WTC11 (cell line): ENCODE measurements around the gene PRPF31. TPM values are rescaled to one million over a fixed set of nuclear protein-coding genes. Genes with fewer than 3 reads are reported as not detected.

Experiments used
- ATAC-seq: fragments of 200-7000 bp; cut with Tn5 transposase; 2 replicates; pipeline ENCODE4 v1.10.0; 2021; ENCODE audit warnings: mild to moderate bottlenecking, moderate library complexity
- CTCF ChIA-PET: fragments of 300-600 bp; sonication (Branson Sonifier 250); formaldehyde crosslinking; loops from one replicate; lab custom pipeline; 2021; ENCODE audit warnings: antibody characterized with exemption; lab: Charles Lee
- POLR2A ChIA-PET: fragments of 350-600 bp; sonication (Branson Sonifier 250); formaldehyde crosslinking; loops from one replicate; lab custom pipeline; 2021; ENCODE audit warnings: antibody characterized with exemption; lab: Charles Lee
- DNase-seq: peaks from one replicate; pipeline ENCODE4 v3.0.0; 2021; ENCODE audit warnings: low spot score
- H3K27ac Mint-ChIP-seq: 2 replicates; pipeline ENCODE4 v1.8.0; 2021; ENCODE audit warnings: mixed read lengths
- H3K27me3 Mint-ChIP-seq: 2 replicates; pipeline ENCODE4 v1.8.0; 2021; ENCODE audit warnings: low read depth, mild to moderate bottlenecking, moderate library complexity, mixed read lengths
- H3K36me3 Mint-ChIP-seq: 2 replicates; pipeline ENCODE4 v1.8.0; 2021; ENCODE audit warnings: mixed read lengths
- H3K4me1 Mint-ChIP-seq: 2 replicates; pipeline ENCODE4 v1.8.0; 2022; ENCODE audit warnings: mixed read lengths
- H3K4me3 Mint-ChIP-seq: 2 replicates; pipeline ENCODE4 v1.8.0; 2021; ENCODE audit warnings: mild to moderate bottlenecking, moderate library complexity, mixed read lengths
- H3K9me3 Mint-ChIP-seq: 2 replicates; pipeline ENCODE4 v1.8.0; 2021; ENCODE audit warnings: mixed read lengths
- ATF1 ChIP-seq: sonication (generic); formaldehyde crosslinking; IDR thresholded peaks from 2 replicates; pipeline ENCODE4 v1.8.1; 2023; ENCODE audit warnings: mild to moderate bottlenecking, moderate library complexity, missing genetic modification reagents
- EMX1 ChIP-seq: fragments of 250-450 bp; sonication (Bioruptor Pico); IDR thresholded peaks from 2 replicates; pipeline ENCODE4 v1.8.0; 2021; ENCODE audit warnings: mild to moderate bottlenecking
- FOXK1 ChIP-seq: sonication (generic); formaldehyde crosslinking; IDR thresholded peaks from 2 replicates; pipeline ENCODE4 v1.8.0; 2022; ENCODE audit warnings: mild to moderate bottlenecking, moderate library complexity, missing genetic modification reagents
- FOXP1 ChIP-seq: sonication (generic); formaldehyde crosslinking; IDR thresholded peaks from 2 replicates; pipeline ENCODE4 v1.8.0; 2022; ENCODE audit warnings: missing genetic modification reagents, mild to moderate bottlenecking, moderate library complexity, borderline replicate concordance
- GABPB1 ChIP-seq: sonication (generic); formaldehyde crosslinking; IDR thresholded peaks from 2 replicates; pipeline ENCODE4 v1.8.1; 2023; ENCODE audit warnings: mild to moderate bottlenecking, missing genetic modification reagents
- GTF2I ChIP-seq: fragments of 250-450 bp; sonication (Bioruptor Pico); conservative IDR thresholded peaks from 2 replicates; pipeline ENCODE4 v1.4.0; 2021; ENCODE audit warnings: mild to moderate bottlenecking
- HMGA2 ChIP-seq: fragments of 250-450 bp; sonication (Bioruptor Pico); IDR thresholded peaks from 2 replicates; pipeline ENCODE4 v1.4.0; 2021; ENCODE audit warnings: mild to moderate bottlenecking, moderate library complexity
- IRF2 ChIP-seq: sonication (generic); formaldehyde crosslinking; IDR thresholded peaks from 2 replicates; pipeline ENCODE4 v1.8.0; 2022; ENCODE audit warnings: low read depth, missing genetic modification reagents, borderline replicate concordance
- MXD4 ChIP-seq: fragments of 250-450 bp; sonication (Bioruptor Pico); IDR thresholded peaks from 2 replicates; pipeline ENCODE4 v1.8.0; 2021; ENCODE audit warnings: mild to moderate bottlenecking, moderate library complexity, borderline replicate concordance
- MYBL2 ChIP-seq: sonication (generic); formaldehyde crosslinking; IDR thresholded peaks from 2 replicates; pipeline ENCODE4 v1.8.1; 2023; ENCODE audit warnings: mild to moderate bottlenecking, moderate library complexity, missing genetic modification reagents
- NR3C1 ChIP-seq: sonication (generic); formaldehyde crosslinking; conservative IDR thresholded peaks from 2 replicates; pipeline ENCODE4 v1.8.1; 2023; ENCODE audit warnings: low read depth, mild to moderate bottlenecking, missing genetic modification reagents
- RELA ChIP-seq: sonication (generic); formaldehyde crosslinking; IDR thresholded peaks from 2 replicates; pipeline ENCODE4 v1.8.1; 2022; ENCODE audit warnings: missing genetic modification reagents, mild to moderate bottlenecking, borderline replicate concordance
- RORB ChIP-seq: fragments of 250-450 bp; sonication (Bioruptor Pico); IDR thresholded peaks from 2 replicates; pipeline ENCODE4 v1.9.0; 2021; ENCODE audit warnings: mild to moderate bottlenecking
- SMAD4 ChIP-seq: sonication (generic); formaldehyde crosslinking; IDR thresholded peaks from 2 replicates; pipeline ENCODE4 v1.8.0; 2022; ENCODE audit warnings: mild to moderate bottlenecking, missing genetic modification reagents
- SOX15 ChIP-seq: fragments of 250-450 bp; sonication (Bioruptor Pico); IDR thresholded peaks from 2 replicates; pipeline ENCODE4 v1.9.0; 2021; ENCODE audit warnings: mild to moderate bottlenecking
- SP1 ChIP-seq: sonication (generic); formaldehyde crosslinking; conservative IDR thresholded peaks from 2 replicates; pipeline ENCODE4 v1.8.1; 2022; ENCODE audit warnings: missing genetic modification reagents
- ZNF232 ChIP-seq: sonication (generic); formaldehyde crosslinking; IDR thresholded peaks from 2 replicates; pipeline ENCODE4 v1.8.0; 2022; ENCODE audit warnings: mild to moderate bottlenecking, missing genetic modification reagents
- ZNF396 ChIP-seq: fragments of 250-450 bp; sonication (Bioruptor Pico); IDR thresholded peaks from 2 replicates; pipeline ENCODE4 v1.8.0; 2021; ENCODE audit warnings: mild to moderate bottlenecking, moderate library complexity, borderline replicate concordance
- total RNA-seq: library from RNA; stranded (reverse); gene quantifications from 3 replicates; pipeline ENCODE4 v1.2.3, GENCODE V29; 2021
- TF ChIP-seq, protein P1 (sequence below): sonication (generic); formaldehyde crosslinking; IDR thresholded peaks from 2 replicates; pipeline ENCODE4 v1.8.1; 2023; ENCODE audit warnings: mild to moderate bottlenecking, missing genetic modification reagents, moderate library complexity
- TF ChIP-seq, protein P2 (sequence below): sonication (generic); formaldehyde crosslinking; IDR thresholded peaks from 2 replicates; pipeline ENCODE4 v1.8.0; 2022; ENCODE audit warnings: mild to moderate bottlenecking, missing genetic modification reagents
- TF ChIP-seq, protein P3 (sequence below): fragments of 250-450 bp; sonication (Bioruptor Pico); IDR thresholded peaks from 2 replicates; pipeline ENCODE4 v1.9.0; 2021; ENCODE audit warnings: moderate library complexity, mild to moderate bottlenecking, inconsistent platforms, borderline replicate concordance
- TF ChIP-seq, protein P4 (sequence below): sonication (generic); formaldehyde crosslinking; IDR thresholded peaks from 2 replicates; pipeline ENCODE4 v1.8.0; 2022; ENCODE audit warnings: mild to moderate bottlenecking, missing genetic modification reagents
- TF ChIP-seq, protein P5 (sequence below): sonication (generic); formaldehyde crosslinking; IDR thresholded peaks from 2 replicates; pipeline ENCODE4 v1.8.1; 2023; ENCODE audit warnings: mild to moderate bottlenecking, missing genetic modification reagents
- TF ChIP-seq, protein P6 (sequence below): sonication (generic); formaldehyde crosslinking; IDR thresholded peaks from 2 replicates; pipeline ENCODE4 v1.8.0; 2022; ENCODE audit warnings: mild to moderate bottlenecking, missing genetic modification reagents
- TF ChIP-seq, protein P7 (sequence below): fragments of 250-450 bp; sonication (Bioruptor Pico); IDR thresholded peaks from 2 replicates; pipeline ENCODE4 v1.8.0; 2021; ENCODE audit warnings: mild to moderate bottlenecking

The PRPF31 gene
- total RNA-seq, 1 experiment from 2014 or later: 92.8 TPM

DNA sequence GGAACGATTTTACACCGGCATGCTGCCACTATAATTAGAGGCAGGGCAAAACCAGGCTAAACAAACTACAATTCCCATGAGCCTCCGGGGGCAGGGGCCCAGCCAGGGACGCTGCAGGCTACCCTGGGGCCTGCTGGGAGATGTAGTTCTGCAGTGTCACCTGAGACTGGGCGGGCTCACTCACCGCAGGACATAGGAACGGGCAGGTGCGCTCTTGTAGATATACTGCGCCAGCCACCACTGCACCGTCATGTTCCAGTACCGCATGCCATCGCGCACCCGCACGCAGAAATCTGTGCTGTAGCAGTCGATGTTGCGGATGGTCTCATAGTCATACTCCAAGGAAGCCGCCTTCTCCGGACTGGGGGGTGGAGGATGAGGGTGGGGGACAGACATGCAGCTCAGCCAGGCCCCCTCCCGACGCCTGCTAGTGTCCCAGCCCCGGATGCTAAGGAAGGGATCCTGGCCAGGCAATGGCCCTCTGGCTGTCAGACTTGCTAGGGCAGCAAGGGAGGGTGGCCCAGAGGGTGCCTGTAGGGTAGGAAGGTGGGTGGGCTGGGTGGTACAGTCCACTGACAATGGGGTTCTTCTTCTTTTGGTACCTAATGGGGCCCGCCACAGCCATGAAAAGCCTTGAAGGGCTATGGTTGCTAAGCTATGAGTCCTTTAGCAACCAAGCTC is 63.2 kb downstream of the PRPF31 start:
- ATAC-seq (peak; percentile 78), DNase-seq (peak; percentile 81)
- TF ChIP-seq ZNF396 (CRISPR knock-in tag) (no peak), SP1 (CRISPR knock-in tag) (peak; percentile 46; the same call in 1 of the 2 replicates), FOXP1 (CRISPR knock-in tag) (0 out of 2 replicates have a peak, but pooled peaks have one; percentile 56), FOXK1 (0 out of 2 replicates have a peak, but pooled peaks have one; percentile 43), RELA (no peak)
- TF ChIP-seq, protein P1, sequence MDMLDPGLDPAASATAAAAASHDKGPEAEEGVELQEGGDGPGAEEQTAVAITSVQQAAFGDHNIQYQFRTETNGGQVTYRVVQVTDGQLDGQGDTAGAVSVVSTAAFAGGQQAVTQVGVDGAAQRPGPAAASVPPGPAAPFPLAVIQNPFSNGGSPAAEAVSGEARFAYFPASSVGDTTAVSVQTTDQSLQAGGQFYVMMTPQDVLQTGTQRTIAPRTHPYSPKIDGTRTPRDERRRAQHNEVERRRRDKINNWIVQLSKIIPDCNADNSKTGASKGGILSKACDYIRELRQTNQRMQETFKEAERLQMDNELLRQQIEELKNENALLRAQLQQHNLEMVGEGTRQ (CRISPR knock-in tag): peak; percentile 44; the same call in 1 of the 2 replicates
- POLR2A ChIA-PET: no interaction called here
- Mint-ChIP-seq H3K36me3 (peaks cover 20% of the 10 kb centered on the region), H3K27ac (no peak overlapping the region; the same call in 1 of the 2 replicates), H3K9me3 (no peaks in the 10 kb centered on the region), H3K27me3 (no peaks in the 10 kb centered on the region), H3K4me3 (no peak overlapping the region), H3K4me1 (peaks cover 14% of the 10 kb centered on the region)
- CTCF ChIA-PET: interaction anchor here (1.9 to 2.3 kb wide), 2 partner anchors 11 to 212 kb away, joined by 13 to 84 read pairs; partner anchors contain the start of genes MBOAT7 and TSEN34

DNA sequence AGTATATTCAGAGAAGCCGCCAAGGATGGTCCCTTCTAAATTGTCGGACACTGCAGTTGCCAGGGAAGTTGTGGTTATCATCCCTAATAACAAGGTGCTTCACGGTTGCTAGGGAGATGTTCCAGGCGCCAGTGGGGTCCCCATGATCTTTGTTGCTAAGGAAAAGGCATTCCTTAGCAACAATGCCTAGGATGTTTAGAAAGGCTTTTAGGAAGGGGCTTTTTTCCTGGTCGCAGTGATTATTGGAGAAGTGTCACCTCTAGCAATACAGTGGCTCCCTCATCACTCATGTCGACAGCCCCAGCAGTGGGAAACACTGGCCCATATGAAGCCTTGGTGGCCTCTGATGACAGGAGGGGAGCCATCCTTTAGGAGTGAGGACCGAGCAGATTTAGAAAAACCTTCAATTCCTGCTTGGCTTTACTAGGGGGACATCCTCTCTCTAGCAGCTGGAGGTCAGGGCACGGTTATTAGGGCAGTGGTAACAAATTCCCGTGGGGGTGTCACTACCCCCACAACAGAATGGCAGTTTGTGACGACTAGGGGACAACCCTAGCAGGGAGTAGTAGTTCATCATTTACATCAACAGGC is 63.8 kb downstream of the PRPF31 start:
- Mint-ChIP-seq H3K27ac (peak overlapping the region; percentile 63), H3K9me3 (no peaks in the 10 kb centered on the region), H3K4me3 (no peak overlapping the region)

More for the DNA sequence above, 63.8 kb downstream of the PRPF31 start:
- TF ChIP-seq HMGA2 (CRISPR knock-in tag) (no peak), ZNF232 (CRISPR knock-in tag) (no peak), MYBL2 (CRISPR knock-in tag) (no peak), NR3C1 (CRISPR knock-in tag) (no peak), ATF1 (no peak), MXD4 (no peak), SMAD4 (CRISPR knock-in tag) (no peak), EMX1 (CRISPR knock-in tag) (no peak), GABPB1 (CRISPR knock-in tag) (no peak), GTF2I (no peak), RORB (CRISPR knock-in tag) (no peak), IRF2 (CRISPR knock-in tag) (no peak), SOX15 (CRISPR knock-in tag) (no peak), SP1 (CRISPR knock-in tag) (no peak)
- TF ChIP-seq, protein P2, sequence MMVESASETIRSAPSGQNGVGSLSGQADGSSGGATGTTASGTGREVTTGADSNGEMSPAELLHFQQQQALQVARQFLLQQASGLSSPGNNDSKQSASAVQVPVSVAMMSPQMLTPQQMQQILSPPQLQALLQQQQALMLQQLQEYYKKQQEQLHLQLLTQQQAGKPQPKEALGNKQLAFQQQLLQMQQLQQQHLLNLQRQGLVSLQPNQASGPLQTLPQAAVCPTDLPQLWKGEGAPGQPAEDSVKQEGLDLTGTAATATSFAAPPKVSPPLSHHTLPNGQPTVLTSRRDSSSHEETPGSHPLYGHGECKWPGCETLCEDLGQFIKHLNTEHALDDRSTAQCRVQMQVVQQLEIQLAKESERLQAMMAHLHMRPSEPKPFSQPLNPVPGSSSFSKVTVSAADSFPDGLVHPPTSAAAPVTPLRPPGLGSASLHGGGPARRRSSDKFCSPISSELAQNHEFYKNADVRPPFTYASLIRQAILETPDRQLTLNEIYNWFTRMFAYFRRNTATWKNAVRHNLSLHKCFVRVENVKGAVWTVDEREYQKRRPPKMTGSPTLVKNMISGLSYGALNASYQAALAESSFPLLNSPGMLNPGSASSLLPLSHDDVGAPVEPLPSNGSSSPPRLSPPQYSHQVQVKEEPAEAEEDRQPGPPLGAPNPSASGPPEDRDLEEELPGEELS: no peak
- TF ChIP-seq, protein P3, sequence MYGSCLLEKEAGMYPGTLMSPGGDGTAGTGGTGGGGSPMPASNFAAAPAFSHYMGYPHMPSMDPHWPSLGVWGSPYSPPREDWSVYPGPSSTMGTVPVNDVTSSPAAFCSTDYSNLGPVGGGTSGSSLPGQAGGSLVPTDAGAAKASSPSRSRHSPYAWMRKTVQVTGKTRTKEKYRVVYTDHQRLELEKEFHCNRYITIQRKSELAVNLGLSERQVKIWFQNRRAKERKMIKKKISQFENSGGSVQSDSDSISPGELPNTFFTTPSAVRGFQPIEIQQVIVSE (CRISPR knock-in tag): no peak
- TF ChIP-seq, protein P4, sequence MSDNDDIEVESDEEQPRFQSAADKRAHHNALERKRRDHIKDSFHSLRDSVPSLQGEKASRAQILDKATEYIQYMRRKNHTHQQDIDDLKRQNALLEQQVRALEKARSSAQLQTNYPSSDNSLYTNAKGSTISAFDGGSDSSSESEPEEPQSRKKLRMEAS (CRISPR knock-in tag): no peak
- TF ChIP-seq, protein P5, sequence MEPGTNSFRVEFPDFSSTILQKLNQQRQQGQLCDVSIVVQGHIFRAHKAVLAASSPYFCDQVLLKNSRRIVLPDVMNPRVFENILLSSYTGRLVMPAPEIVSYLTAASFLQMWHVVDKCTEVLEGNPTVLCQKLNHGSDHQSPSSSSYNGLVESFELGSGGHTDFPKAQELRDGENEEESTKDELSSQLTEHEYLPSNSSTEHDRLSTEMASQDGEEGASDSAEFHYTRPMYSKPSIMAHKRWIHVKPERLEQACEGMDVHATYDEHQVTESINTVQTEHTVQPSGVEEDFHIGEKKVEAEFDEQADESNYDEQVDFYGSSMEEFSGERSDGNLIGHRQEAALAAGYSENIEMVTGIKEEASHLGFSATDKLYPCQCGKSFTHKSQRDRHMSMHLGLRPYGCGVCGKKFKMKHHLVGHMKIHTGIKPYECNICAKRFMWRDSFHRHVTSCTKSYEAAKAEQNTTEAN (CRISPR knock-in tag): no peak
- TF ChIP-seq, protein P6, sequence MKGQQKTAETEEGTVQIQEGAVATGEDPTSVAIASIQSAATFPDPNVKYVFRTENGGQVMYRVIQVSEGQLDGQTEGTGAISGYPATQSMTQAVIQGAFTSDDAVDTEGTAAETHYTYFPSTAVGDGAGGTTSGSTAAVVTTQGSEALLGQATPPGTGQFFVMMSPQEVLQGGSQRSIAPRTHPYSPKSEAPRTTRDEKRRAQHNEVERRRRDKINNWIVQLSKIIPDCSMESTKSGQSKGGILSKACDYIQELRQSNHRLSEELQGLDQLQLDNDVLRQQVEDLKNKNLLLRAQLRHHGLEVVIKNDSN (CRISPR knock-in tag): no peak
- TF ChIP-seq, protein P7, sequence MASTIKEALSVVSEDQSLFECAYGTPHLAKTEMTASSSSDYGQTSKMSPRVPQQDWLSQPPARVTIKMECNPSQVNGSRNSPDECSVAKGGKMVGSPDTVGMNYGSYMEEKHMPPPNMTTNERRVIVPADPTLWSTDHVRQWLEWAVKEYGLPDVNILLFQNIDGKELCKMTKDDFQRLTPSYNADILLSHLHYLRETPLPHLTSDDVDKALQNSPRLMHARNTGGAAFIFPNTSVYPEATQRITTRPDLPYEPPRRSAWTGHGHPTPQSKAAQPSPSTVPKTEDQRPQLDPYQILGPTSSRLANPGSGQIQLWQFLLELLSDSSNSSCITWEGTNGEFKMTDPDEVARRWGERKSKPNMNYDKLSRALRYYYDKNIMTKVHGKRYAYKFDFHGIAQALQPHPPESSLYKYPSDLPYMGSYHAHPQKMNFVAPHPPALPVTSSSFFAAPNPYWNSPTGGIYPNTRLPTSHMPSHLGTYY (CRISPR knock-in tag): no peak
- POLR2A ChIA-PET: interaction anchor here (0.8 to 1.3 kb wide), 4 partner anchors 10 to 138 kb away, joined by 3 to 13 read pairs (median 4); partner anchors contain the start of genes LENG1 and MBOAT7
- DNase-seq: no peak
- Mint-ChIP-seq H3K27me3 (no peaks in the 10 kb centered on the region), H3K4me1 (peaks cover 14% of the 10 kb centered on the region), H3K36me3 (peaks cover 26% of the 10 kb centered on the region)
- no peak for ATAC-seq
- CTCF ChIA-PET: interaction anchor here (0.7 to 2.3 kb wide), 19 partner anchors 8 to 260 kb away, joined by 3 to 84 read pairs (median 4); partner anchors contain the start of genes CNOT3, MBOAT7, PRPF31 and TFPT
